Common myeloid progenitor, CD34-positive (primary cell): ENCODE data around the gene CDK14.

Source experiments
- CTCF ChIA-PET: fragments of 350-600 bp; sonication (Branson Sonifier 250); formaldehyde crosslinking; loops from one replicate; lab custom pipeline; 2021; ENCODE audit warnings: antibody characterized with exemption; lab: Charles Lee
- POLR2A ChIA-PET: fragments of 350-600 bp; sonication (Branson Sonifier 250); formaldehyde crosslinking; loops from one replicate; lab custom pipeline; 2021; ENCODE audit warnings: antibody characterized with exemption; lab: Charles Lee
- DNase-seq, 3 donors: peaks; one replicate each; pipeline versions ENCODE4 v3.0.0 to v3.0.0-alpha.2; 2013
- H3K27ac ChIP-seq, 2 experiments: 1 replicate in 1 of 2; 2 replicates in 1 of 2; pipeline ENCODE4 v1.7.0; 2013; ENCODE audit warnings: inconsistent platforms in 2 of 2, low read length in 2 of 2, mild to moderate bottlenecking in 2 of 2, low read depth in 1 of 2, moderate library complexity in 1 of 2; ENCODE audit not compliant: severe bottlenecking in 2 of 2, insufficient read depth in 1 of 2, poor library complexity in 1 of 2
- H3K27me3 ChIP-seq, 5 experiments: replicated peaks in 2 of 5; 1 replicate in 3 of 5; 2 replicates in 2 of 5; pipeline versions ENCODE4 v1.6.1 to v1.7.0; 2013; ENCODE audit warnings: low read length in 4 of 5, mild to moderate bottlenecking in 2 of 5, moderate library complexity in 2 of 5, inconsistent platforms in 1 of 5; ENCODE audit not compliant: insufficient read depth in 5 of 5, control insufficient read depth in 4 of 5
- H3K36me3 ChIP-seq, 4 experiments: 1 replicate in 2 of 4; 2 replicates in 2 of 4; pipeline versions ENCODE4 v1.6.1 to v1.7.0; 2013; ENCODE audit warnings: low read length in 3 of 4, control low read depth in 1 of 4, mild to moderate bottlenecking in 1 of 4; ENCODE audit not compliant: control insufficient read depth in 4 of 4, insufficient read depth in 4 of 4
- H3K4me1 ChIP-seq, 4 experiments: 1 replicate in 3 of 4; 2 replicates in 1 of 4; pipeline versions ENCODE4 v1.6.1 to v1.7.1; 2013; ENCODE audit warnings: low read length in 3 of 4, mild to moderate bottlenecking in 3 of 4, control low read depth in 1 of 4, inconsistent platforms in 1 of 4, moderate library complexity in 1 of 4; ENCODE audit not compliant: control insufficient read depth in 4 of 4, insufficient read depth in 4 of 4; ENCODE audit errors: control extremely low read depth in 1 of 4
- H3K4me3 ChIP-seq, 7 experiments: 1 replicate in 4 of 7; 2 replicates in 3 of 7; pipeline versions ENCODE4 v1.5.1 to v1.7.0; 2013; ENCODE audit warnings: mild to moderate bottlenecking in 7 of 7, low read length in 6 of 7, moderate library complexity in 6 of 7, inconsistent platforms in 2 of 7, low read depth in 2 of 7, control low read depth in 1 of 7; ENCODE audit not compliant: insufficient read depth in 4 of 7, control insufficient read depth in 1 of 7; ENCODE audit errors: extremely low read depth in 1 of 7
- H3K9me3 ChIP-seq, 5 experiments: 1 replicate in 4 of 5; 2 replicates in 1 of 5; pipeline versions ENCODE4 v1.6.1 to v1.7.1; 2013; ENCODE audit warnings: low read length in 4 of 5, mild to moderate bottlenecking in 2 of 5, inconsistent platforms in 1 of 5, low read depth in 1 of 5, moderate library complexity in 1 of 5; ENCODE audit not compliant: control insufficient read depth in 4 of 5, insufficient read depth in 2 of 5; ENCODE audit errors: control extremely low read depth in 1 of 5
- WGBS: methylation state at CpG from one replicate; pipeline ENCODE4 v1.1.5; 2013; ENCODE audit not compliant: insufficient coverage; 5-methylcytosine and 5-hydroxymethylcytosine counted together

The CDK14 gene

GRCh38 chr7:91250706-91251105 is 654.6 kb downstream of the CDK14 start:
- 97% methylated on average over 3 of the region's 4 CpGs for WGBS
- POLR2A ChIA-PET, result no interaction called here
- DNase-seq, result no peak

GRCh38 chr7:91251877-91252276 is 655.8 kb downstream of the CDK14 start:
- DNase-seq, result no peak
- WGBS, result 100% methylated on average over 2 of the region's 3 CpGs
- no peaks in the 10 kb centered on the region for H3K36me3 ChIP-seq
- no peaks in the 10 kb centered on the region for H3K27me3 ChIP-seq
- no peak overlapping the region for H3K27ac ChIP-seq
- H3K9me3 ChIP-seq, result peaks cover 0 to 3% (median 0%) of the 10 kb centered on the region in 5 experiments
- POLR2A ChIA-PET, result no interaction called here
- CTCF ChIA-PET, result interaction anchor here (0.9 kb wide), 1 partner anchor 28 kb away, joined by 6 read pairs; no protein-coding TSS in a partner anchor
- no peaks in the 10 kb centered on the region for H3K4me1 ChIP-seq
- H3K4me3 ChIP-seq, result no peak overlapping the region

More at GRCh38 chr7:91250706-91251105, 654.6 kb downstream of the CDK14 start:
- Histone ChIP-seq H3K27ac (no peak overlapping the region), H3K36me3 (no peaks in the 10 kb centered on the region), H3K27me3 (peaks cover 0 to 2% (median 0%) of the 10 kb centered on the region in 5 experiments), H3K4me3 (no peak overlapping the region), H3K4me1 (no peaks in the 10 kb centered on the region), H3K9me3 (no peaks in the 10 kb centered on the region)
- CTCF ChIA-PET, result interaction anchor here (1.0 kb wide), 1 partner anchor 9 kb away, joined by 4 read pairs; no protein-coding TSS in a partner anchor
